CD4-positive, alpha-beta T cell treated with Interferon alpha-2 for 1 hour (primary cell): Measurements from ENCODE around the gene FZD7.

Source experiments
- DNase-seq, 2 donors: peaks; one replicate each; pipeline ENCODE4 v3.0.0-alpha.2; 2020 to 2022

The FZD7 gene

DNA sequence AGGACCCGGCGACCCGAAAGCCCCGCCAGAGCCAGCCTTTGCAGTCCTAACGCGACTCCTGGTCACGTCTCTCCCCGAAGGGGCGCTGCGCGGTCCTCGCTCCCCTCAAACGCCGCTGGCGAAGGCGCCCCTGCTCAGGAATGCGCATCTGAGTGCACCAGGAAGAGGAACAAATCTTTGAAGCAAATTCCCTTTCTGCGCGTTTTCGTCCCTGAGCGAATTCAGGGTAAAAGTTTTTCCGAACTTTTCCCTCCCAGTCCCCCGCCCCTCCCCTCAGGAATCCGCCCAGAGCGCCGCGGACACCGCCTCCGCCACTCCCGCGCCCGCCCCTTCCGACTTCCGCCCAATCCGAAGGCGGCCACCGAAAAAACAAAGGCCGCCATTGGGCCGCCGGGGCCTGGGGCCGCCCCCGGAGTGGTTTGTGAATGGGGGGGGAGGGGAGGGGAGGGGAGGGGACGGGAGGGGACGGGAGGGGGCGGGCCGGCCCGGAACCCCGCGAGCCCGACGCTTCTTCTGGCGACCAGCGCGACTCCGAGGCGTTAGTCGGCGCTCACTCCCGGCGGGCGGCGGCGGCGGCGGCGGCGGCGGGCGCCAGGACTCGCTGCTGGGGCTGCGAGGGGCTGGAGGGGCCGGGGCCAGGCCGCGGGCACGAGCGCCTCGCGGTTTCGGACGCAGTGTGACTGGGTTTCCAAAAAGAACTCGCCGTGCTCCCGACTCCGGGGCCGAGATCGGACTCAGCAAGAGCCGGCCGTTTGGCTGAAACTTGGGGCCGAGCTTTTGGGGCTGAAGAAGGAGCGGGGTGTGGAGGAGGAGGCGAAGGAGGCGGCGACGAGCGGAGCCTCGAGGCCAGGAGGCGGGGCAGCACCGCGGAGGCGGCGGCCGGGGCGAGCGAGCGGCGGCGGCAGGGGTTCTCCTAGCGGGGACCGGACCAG lies at the start of gene FZD7:
FZD7 (plus strand) TSS at position 539 of the 932 bp plus-strand sequence. CDS start 793 bp downstream, outside the sequence.
- DNase-seq, result peak; percentile 84 to 90

DNA sequence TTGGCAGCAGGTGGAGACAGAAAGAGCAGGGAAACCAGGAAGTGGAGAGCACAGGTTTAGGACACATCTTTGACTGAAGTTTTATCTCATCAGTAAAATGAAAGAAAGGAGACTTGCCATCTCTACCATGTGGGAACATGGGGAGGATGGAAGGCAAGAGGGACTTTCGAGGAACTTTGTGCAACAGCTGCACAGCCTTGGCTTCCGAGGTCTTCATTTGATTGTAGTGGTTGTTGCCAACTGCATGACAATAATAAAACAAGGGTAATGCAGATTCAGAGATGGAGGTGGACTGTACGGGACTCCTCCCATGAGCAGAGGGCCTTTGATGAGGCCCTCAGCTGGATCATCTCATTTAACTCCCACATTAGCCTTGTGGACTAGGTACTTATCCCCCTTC lies 49.3 kb upstream of the FZD7 start:
- no peak for DNase-seq

DNA sequence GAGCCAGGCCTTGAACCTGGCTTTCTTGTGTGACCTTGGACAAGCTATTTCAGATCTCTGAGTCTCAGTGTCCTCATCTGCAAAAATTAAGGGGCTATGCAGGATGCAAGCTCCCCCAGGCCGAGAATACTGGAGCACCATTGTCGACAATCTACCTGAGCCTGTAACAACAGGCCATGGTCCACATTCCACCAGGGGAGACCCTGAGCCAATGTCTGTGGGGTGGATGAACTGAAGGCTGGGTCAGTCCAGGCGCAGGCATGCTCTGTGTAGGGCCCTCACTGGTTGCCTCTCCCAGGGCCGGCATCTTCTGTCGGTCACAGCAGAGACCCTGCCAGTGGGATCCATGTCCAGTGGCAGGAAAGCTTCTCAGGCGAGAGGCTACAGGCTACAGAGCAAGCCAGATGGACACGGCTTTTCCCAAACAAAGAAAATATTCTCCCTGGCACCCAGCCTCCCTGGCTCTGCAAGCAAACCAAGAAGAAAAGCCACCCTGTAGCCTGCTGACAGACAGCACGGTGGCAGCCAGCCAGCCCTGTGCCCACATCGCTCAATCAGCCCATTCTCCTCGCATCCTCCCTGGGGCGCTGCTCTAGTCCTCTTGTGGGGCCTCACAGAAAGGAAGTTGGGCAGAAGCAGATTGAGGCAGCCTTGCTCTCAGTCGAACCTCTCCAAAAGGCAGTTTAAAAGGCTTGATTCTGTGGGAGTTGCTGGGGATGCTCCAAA lies 48.7 kb upstream of the FZD7 start:
- no peak for DNase-seq

DNA sequence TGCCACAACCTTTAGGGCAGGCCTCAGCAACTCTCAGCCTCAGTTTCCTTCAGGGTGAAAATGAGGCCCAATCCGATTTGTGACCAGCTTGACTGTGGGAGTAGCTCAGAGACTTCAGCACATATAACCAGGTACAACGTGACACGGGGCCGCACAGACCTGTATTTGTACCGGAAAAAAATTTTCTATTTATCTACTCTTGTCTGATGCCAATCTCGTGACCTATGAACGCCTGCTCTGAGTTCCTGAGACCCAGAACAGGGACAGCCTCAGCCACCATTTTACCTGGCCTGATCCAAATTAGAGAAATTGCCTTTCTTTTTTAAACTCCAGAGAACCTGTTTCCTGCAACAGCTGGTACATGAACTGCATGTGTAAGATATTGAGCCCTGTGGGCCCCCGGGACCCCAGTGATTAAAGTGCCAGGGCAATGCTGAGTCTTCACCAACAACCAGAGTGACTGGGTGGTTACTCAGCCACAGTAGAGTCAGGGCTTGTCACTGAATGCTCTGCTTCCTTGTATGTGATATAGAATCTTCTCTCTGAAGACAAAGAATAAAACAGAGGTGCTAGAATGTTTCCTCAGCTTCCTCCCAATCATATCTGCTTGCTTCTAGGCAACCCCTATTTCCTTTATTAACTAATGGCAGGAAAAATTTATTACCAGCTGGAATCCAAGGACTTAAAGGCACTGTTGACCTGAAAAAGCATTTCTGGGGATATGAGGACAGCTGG lies 47.8 kb upstream of the FZD7 start:
- DNase-seq, result no peak

DNA sequence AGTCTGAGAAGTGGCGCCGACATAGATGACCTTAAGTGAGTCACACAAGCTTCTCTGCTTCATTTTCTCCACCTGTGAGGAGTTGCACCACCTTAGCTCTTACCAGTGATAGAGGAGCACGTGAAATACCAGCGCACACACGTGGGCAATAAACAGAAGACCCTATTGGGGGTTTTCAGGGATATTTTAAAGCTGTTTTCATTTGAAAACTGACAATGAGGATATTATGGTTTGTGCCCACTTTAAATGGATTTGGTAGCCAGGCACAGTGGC lies 47.3 kb upstream of the FZD7 start:
- no peak for DNase-seq

DNA sequence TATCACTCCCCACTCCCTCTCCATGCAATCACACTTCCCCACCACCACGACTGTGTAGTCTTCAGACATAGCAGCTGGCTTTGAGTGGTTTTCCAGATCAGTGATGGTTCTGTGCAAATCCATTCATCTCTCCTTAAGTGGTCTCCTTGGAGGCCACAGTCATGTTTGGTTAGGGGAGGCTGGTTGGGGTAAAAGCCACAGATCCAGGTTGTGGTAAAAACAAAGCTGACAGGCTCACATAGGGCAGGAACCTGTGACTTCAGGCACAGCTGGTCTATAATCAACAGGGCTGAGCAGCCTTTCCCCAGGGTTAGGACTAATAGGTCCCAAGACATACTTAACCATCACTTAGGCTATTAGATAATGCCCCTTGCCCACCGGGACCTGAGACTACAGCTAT lies 46.2 kb upstream of the FZD7 start:
- DNase-seq, result peak in 1 of 2 donors; percentile 5

DNA sequence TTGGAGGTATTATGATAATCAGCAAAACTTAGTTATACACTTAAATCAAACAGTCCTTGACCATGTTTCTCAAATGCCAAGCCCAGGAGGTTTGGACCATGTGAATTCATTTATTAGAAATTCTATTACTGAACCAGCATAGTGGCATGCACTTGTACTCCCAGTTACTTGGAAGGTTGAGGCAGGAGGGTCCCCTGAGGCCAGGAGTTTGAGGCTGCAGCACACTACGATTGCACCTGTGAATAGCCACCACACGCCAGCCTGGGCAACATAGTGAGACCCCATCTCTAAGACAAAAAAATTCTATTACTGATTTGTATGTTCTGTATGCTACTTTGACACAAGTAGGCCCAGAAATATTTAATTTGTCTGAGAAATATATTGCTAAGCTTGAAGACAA lies 43.6 kb upstream of the FZD7 start:
- DNase-seq, result no peak

DNA sequence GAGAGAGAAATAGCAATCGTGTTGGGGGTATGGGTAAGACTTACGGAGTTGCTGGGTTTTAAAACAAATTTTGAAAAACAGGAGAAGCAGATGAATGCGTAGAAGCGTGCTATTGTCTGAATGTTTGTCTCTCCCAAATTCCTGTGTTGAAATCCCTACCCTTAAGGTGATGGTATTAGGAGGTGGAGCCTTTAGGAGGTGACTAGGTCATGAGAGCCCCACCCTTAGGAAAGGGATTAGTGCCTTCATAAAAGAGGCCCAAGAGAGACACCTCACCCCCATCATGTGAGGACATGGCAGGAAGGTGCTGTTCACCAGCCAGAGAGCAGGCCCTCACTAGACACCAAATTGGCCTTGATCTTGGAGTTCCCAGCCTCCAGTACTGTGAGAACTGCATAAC lies 40.7 kb upstream of the FZD7 start:
- DNase-seq, result no peak

DNA sequence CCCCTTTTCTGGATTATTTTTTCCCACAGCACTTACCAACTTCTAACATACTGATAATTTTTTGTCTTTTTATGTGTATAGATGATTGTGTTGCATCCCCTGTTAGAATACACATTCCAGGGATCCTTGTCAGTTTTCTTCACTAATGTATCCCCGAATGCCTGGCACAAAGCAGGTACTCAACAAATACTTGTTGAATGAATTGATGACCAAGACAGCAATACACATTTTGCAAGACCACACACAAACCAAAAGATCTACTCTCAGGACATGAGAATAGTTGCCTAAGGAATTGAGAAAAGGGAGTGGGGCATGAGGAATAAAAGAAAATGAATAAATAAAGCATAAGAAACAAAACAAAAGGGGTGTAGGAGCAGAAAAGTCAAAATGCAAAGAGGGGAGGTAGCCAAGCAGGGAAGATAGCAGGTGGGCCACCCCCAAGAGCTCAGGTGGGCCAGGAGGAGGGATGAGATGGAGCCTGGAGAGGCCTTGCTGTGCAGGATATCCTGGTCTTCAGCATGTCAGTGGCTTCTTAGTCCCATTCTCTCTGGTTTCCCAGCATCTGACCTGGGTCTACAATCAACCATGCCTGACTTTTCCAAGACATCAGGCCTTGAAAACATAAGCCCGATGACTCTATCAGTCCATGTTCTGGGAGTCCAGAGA lies 38.5 kb upstream of the FZD7 start:
- DNase-seq, result no peak

DNA sequence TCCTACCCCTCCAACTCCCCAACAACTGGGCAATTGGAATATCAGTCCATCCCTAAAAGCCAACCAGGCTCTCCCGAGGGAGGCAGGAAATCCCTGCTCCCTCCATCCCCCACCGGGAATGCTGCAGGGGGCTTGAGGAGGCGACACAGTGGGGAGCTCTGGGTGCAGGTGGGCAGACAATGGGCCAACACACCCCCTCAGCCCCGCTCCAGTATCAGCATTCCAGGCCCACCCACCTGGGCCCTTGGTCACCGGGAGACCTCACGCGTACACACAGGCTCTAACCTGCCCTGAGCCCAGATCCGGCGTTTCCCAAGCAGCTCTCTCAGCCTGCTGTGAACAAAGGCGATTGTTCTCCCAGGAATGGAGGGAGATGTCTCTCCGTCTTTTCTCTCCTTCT lies 37.6 kb upstream of the FZD7 start:
- no peak for DNase-seq

DNA sequence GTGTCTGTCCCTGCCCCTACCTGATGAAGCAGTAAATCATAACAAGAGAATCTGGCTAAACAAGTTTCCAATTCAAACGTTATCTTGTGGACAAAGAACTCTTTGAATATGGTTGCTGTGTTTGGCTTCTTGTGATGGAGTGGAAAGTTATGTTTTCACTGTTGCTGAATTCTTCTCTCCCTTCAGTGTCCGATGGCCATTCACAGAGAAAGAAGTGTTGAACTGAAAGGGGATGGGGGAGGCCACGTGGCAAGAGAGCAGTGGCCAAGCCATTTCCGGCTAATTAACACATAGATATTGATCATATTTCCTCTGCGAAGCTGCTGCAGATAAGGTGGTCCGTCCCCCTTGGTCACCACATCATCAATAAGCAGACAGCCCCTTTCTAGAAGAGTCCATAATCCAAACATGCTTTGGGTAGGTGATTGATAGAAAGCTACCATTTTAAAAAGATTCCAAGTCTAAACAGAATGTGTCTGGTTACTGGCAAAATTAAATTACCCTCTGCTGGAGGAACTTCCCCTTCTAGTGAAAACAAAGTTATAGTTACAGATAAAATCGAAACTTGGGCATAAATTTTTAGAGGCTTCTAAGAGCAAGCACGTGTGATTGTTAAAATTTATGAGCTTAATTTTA lies 36.9 kb upstream of the FZD7 start:
- no peak for DNase-seq

DNA sequence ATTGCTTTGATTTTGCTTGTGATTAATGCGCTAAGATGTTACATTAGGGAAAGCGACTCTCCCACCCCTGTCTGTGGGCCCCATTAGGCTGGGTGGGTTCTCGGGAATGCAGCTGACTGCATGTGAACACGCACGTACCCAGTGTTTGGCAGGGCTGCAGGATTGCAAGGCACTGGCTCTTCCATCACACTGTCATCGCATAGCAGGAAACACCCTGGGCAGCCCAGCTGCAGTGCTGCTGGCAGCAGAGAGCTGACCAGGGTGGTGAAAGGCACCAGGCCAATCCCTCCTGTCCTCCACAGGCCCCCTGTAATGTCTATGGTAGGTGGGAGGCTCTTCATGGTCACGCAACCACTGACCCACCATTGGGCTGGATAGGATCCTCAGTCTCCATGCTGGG lies 34.4 kb upstream of the FZD7 start:
- no peak for DNase-seq

DNA sequence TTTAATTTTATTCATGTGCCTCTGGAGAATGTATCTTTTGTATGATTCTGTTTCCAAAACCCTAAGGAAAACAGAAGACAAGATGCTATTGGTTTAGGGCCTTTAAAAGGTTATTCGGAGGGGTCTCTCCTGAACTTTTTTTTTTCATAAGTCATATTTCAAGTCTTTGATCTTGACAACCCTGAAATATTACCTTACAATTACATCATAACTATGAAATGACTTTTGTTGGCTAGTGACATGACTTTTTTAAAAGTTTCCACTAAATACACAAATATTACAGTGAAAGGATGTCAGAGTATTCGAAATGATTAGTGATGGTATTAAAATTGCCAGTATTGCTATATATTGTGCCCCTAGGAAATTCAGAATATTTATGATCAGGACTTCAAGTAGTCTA lies 31.8 kb upstream of the FZD7 start:
- DNase-seq, result no peak

DNA sequence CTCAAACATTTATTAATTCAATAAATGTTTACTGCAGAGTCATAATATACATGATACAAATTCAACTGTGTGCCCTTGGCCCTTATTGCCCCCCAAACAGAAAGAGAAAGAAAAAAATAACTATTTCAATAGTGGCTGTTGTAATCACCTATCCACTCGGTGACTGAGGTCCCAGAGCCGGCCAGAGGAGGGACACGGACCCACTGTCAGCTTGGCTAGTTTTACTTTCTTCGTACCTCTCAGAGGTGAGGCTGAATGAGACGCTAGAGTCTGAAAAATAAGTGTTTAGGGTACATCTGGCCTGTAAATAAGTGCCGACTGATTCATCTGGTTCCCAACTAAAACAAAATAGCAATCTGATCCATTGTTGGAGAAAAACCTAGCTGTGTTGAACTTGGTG lies 31.3 kb upstream of the FZD7 start:
- no peak for DNase-seq

DNA sequence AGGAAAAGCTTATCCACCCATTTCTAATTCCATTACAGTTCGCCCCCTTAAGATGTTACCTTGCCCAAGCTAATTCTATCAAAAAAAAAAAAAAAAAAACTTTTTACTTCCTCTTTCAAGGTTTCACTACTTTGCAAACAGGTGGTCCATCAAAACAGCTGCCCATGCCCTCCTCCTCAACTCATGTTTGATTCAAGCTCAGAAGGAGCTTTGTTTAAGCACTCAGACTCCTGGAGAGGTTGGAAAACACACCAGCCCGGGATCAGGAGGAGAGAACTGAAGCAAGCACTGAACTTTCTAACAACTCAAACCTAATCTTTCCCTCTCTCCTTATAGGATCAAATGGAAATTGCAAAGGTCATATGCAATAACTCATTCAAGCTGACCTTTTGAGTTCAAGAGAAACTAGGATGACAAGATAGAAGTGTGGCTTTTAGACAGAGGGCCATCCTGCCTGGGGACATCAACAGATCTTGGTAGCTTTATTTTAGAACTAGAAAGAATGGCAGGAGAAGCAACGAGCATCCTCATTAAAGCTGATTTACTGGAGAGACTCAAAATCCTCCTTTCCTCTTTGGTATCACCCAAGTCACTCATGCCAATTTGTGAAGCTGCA lies 28.3 kb upstream of the FZD7 start:
- no peak for DNase-seq

DNA sequence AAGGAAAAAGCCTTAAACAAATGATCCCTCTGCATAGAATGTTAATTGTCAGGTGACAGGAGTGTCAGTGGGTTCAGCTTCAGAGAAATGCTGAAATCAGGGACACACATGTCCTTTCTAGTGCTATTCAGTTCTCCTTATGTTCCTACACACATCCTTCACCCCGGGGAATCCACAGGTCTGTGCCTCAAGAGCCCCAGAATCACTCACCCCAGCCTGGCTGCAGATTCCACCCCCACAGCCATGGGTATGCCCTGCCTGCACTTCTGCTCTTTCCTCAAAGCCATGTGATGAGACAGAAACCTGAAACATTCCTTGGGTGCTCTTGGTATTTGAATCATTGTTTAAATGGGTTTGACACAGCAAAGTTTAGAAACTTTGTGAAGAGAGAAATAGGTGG lies 27.4 kb upstream of the FZD7 start:
- DNase-seq, result no peak

DNA sequence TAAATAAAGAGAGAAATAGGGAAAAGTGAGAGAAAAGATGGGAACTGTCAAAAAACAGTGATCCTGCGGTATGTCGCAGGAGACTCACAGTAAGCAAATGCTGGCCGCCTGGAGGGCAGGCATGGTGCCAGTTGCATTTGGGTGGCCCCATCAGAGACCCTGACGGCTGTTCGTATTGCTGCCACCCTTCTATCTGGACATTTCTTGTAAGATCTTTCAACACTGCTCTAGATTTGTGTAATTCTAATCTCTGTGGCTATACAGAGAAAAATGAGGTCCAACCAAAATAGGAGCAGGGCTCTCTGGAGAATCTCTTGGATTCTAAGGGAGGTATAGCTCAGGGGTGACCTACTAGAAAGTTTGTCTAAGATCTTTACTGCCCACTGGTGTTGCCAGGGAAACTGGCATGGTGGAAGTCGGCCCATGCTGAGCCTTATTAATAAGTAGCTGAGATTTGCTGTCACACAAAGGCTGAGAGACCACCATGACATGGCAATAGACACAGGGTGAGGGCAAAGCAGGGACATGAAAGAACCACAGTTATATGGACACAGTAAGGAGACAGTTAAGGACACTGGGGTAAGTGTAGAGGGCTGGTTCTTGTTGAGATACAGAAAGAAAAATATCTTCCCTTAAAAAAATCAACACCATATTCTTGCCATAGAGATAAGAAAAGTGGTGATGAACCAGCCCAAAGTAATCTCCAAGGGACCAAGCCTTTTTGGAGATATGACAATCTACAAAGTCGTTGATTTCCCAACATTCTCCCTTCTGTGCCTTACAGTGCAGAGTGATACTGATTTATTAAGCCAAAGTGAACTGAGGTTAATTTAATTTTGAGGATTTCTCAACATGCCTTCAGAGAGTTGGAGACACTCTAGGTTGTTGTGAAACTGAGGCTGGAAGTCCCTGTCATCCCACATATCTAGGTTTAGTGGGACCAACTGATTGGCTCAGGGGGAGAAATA lies 26.4 kb upstream of the FZD7 start:
- no peak for DNase-seq

DNA sequence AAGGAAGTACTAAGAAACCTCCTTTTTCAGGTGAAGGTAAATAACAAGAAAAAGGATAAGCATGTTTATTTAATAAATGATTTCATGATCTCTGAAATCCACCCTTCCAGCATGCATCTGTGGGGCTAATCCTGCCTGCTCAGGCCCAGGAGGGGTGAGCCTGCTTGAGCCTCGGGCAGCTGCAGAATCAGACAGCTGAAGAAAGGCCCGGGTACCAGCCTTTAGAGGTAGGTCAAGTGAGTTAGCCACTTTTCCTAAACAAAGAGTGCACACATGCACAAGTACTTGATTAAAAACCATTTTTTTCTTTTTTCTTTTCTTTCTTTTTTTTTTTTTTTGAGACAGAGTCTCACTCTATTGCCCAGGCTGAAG lies 25.7 kb upstream of the FZD7 start:
- no peak for DNase-seq

DNA sequence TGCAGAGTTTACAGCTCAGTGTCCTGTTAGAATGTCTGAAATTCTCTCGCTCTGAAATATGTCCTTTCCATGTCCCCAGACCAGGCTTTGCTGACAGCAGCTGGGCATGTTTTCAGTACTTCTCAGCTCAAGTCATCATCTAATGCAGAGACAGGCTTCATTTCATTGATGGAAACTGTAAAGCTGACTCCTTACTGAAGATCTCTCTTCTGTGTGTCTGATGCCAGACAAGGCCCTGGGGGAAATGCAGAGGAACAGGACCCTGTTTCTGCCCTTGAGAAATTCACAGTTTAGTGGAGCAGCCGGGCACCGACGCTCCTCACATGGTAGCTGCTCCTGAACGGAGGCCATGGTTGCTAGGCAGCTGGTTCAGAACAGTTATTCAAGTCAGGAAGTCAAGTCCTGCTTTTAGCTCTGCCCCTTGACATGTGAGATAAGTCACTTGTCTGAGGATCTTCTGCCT lies 24.6 kb upstream of the FZD7 start:
- DNase-seq, result no peak

DNA sequence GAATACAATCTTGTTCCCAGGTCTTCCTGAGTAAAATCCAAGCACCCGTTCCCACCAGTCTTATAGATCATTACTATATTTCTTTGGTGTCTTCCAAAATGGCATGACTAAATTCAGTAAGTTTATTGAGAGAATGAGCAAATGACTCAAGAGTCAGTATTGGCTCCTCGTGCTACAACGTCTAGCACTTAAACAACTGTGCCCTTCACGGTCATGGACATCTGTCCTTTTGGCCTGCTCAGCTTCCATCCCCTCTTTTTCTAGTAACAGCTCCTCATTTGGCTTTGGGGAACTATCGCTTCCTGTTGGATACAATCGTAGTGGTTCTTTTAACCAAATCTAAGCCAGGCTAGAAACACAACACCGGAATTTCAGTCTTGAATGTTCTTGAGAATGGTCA lies 24.1 kb upstream of the FZD7 start:
- no peak for DNase-seq

DNA sequence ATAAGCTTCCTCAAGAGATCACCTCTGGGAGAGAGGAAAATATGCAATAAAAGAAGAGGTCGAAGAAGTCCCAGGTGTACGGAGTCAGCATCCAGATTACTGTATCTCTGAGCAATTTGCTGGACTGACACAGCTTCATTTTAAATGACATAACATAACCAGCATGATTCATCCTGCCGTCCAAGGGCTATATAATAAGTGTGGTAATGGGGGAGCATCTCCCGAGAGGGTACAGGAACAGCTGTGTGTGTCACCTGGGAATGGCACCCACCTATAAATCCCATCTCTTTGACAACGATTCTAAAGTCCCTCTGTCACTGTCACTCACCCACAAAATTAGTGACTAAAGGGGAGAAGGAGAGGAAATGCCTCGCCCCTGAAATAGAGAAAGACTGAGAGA lies 19.3 kb upstream of the FZD7 start:
- DNase-seq, result no peak
